Stomach (tissue), 4 donors: ENCODE data around the gene PXMP4.

ENCODE experiments used
- CTCF ChIP-seq, 7 experiments: fragments of 450-650 bp in 4 of 7; fragments of 200-600 bp in 3 of 7; sonication (generic) in 3 of 7; IDR thresholded peaks; one replicate each; pipeline ENCODE4 v1.5.1; 2016 to 2019; ENCODE audit warnings: antibody characterized with exemption in 7 of 7, control low read depth in 2 of 7, mild to moderate bottlenecking in 1 of 7
- POLR2A ChIP-seq, 4 donors: fragments of 450-650 bp; IDR thresholded peaks; one replicate each; pipeline ENCODE4 v1.6.1; 2016; ENCODE audit warnings: antibody characterized with exemption in 4 of 4, control low read depth in 2 of 4, mild to moderate bottlenecking in 1 of 4, moderate library complexity in 1 of 4
- POLR2AphosphoS5 ChIP-seq, 3 donors: sonication (generic); formaldehyde crosslinking; IDR thresholded peaks; one replicate each; pipeline ENCODE4 v1.6.1; 2016; ENCODE audit warnings: antibody characterized with exemption in 3 of 3

- TF ChIP-seq CTCF (IDR thresholded peaks at IDR 0.05) (no peak), POLR2AphosphoS5 (IDR thresholded peaks at IDR 0.05) (no peak), POLR2A (IDR thresholded peaks at IDR 0.05) (no peak)
These were observed 33.1 kb downstream of the PXMP4 start for GRCh38 chr20:33686984-33687366.
